HG03354 (cell line): ENCODE results near the gene FBXW12.
"Not testable (repeated sequence)": the region's sequence is repeated elsewhere in the genome, so short reads cannot be mapped to it uniquely, and the experiment has no call there.

ENCODE experiments used
- ATAC-seq: cut with Tn5 transposase; IDR thresholded peaks from one replicate; pipeline ENCODE4 v1.9.1; 2021; ENCODE audit warnings: mild to moderate bottlenecking; ENCODE audit not compliant: unreplicated experiment, poor library complexity, severe bottlenecking

The FBXW12 gene

DNA sequence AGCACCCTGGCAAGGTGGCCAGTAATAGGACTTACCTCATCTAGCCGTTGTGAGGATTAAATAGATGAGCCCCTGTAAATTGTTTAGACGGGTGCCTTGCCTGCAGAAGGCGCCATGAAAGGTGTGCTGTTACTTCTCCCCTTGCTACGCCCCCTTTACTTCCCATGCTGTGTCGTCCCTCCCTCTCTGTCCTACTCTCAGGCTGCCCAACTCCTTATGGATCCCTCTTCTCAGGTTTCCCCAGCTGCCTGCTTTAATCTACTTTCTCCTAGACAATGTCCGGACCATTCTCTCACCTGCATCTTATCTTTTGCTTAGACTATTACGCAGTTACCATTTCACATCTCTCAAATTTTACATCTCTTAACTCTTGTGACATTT, 1.7 kb upstream of the FBXW12 start:
- no peak for ATAC-seq

DNA sequence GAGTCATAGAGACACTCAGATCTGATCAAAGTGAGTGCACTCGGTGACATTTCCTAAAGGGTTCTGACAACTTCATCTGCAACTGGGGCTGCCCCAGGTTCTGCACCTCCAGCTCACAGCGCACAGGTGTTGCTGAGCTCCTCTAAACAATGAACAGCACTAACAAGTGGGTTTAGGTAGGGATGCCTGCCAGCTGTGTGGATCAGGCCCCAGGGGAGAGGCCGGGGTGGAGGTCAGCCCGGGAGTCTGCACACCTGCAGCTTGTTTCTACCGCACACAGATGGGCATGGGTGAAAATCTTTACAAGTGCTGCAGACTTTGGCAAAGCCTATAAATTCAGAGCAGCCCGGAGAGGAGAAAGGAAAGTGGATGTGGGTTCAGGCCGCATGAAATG, 355 bp downstream of the FBXW12 start:
- no peak for ATAC-seq

DNA sequence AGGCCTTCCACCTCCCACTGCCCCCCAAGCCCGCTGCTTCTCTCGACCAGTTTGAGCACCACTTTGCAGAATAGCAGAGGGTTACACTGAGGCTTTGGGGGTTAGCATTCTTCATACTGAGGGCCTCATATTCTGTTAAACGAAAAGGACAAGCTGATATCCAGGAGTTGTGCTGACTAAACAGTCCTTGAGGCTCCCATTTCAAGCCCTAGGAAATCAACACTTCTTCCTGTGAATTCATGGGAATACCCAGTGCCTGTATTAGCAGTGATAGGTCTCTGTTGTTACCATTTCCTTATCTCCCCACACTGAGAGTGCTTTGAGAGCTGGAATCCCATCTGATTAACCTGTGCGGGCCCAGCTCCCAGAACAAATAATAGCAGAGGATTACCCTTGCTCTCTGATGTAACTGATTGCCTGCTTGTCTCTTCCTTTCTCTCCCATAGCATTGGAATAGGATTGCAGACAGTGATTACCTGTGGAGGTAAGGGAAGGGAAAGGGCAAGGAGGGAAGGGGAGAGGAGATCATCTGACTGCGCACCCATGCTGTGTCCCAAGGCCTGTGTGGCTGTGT, 930 bp downstream of the FBXW12 start:
- ATAC-seq = no peak

DNA sequence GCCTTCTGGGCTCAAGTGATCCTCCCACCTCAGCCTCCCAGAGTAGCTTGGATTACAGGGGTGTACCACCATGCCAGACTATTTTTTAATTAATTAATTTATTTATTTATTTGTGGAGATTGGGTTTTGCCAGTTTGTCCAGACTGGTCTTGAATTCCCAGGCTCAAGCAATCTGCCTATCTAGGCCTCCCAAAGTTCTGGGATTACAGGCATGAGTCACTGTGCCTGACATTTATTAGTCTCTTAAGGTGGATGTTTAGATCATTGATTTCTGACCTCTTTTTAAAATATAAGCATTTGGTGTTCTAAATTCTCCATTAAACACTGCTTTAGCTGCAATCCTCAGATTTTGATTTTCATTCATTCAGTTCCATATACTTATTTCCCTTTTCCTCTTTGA, 15.6 kb downstream of the FBXW12 start:
- ATAC-seq = no peak

DNA sequence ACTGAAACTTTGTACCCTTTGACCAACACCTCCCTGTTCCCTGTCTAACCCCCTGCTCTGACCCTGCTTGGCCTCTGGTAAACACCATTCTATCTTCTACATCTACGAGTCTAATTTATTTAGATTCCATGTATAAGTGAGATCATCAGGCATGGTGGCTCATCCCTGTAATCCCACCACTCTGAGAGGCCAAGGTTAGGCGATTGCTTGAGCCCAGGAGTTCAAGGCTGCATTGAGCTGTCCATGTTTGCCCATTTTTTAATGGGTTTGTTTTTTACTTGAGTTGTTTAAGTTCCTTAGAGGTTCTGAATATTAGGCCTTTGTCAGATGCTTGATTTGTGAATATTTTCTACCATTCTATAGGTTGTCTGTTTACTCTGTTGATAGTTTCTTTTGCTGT, 16.9 kb downstream of the FBXW12 start:
- no peak for ATAC-seq

DNA sequence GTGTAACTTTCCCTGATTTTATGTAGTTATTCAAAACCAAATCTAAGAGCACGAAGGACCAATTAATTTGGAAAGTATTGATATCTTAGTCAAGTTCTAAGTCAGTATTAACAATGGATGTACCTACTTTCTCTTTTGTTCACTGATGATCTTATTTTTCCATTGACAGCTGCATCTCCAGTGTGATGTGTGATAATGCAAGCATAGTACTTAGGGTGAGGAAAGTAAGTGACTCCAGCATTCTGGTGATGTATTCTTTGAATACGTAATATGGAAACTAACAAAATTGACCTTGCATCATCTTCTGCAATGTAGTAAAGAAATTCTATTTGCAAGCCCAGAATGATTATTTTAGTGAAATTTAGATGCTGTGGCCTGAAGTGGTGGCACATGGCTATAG, 22.4 kb downstream of the FBXW12 start:
- no peak for ATAC-seq

DNA sequence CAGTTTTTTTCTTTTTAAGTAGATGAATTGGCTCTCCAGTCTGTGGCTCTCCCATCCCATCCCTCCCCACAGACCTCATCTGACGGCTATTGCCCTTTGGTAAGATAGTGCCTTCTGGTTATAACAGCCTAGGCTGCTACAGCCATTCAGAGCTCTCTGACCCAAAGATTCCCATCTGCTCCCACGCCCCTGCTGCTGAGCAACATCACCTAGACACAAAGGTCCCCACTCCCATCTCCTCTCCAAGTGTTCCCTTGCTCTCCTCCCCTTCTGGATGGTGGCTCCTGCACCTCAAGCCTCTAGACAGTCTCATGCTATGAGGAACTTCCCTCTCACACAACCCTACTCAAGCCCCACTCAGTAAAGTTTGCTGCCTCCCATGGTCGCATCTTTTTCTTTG, 23.7 kb downstream of the FBXW12 start:
- no peak for ATAC-seq

DNA sequence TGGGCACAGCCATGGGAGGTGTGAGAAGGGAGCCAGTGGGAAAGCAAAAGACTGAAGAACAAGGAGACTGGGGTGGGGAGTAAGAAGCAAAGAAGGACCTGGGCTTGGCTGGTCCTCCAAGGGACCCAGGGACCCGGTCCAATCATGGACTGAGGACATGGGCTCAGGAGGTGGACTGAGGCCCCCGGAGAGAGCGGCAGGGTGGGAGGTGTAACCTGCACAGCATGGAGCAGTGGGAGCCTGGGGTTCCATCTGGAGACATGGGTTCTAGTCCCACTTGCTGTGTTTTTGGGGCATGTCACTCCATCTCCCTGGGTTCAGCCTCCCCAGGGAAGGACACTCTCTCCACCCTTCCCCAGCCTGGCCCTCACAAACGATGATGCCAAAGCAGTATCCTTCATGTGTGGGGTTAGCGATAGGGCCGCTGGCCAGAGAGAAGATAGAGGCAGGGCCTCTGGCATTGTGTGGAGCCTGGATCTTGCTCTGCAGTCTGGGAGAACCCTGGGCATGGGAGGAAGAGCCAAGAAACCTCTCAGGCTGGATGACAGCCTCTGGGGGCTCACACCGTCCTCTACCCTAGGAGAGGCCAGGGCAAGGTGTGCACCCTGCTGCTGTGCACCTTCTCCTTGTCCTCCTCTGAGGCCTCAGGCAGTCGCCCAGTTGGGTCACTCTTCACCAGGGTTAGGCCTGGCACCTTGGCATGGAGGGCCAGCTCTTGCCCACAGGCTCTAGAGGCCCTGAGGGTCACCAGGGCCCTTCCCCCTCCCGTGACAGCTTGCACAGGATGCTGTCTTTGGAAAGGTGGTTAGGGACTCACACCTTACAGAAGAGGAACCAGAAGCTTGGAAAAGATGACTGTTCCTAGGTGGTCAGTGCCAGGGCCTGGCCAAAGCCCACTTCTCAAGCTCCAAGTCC, 26.0 kb downstream of the FBXW12 start:
- ATAC-seq = no peak

DNA sequence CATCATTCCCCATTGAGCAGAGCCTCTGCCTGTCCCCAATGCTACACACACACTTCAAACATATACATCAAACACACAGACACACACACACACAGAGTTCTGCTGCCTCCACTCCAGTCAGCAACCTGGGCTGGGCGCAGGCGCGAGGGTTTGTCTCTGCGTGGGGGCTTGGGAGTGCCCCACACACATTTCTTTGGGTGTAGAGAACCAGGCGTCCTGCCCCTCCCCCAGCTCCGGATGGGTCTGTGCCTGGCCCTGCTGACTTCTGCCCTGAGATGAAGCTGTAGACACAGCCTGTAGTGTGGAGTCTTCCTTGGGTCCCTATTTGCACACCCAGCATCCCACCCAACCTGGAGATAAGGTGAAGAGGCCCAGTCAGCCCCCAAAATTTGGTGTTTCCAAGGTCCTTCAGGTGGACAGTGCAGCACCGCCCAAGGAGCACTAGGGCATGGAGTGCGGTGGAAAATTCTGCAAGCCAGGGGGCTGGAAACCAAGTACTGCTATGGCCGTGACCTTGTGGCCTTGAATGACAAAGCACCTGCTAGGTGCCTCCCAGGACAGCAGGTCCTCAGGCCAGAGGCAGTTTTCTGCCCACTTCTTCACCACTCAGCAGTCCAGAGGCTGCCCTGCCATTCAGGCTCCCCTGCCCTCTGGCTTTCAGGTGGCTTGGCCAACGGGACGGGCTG, 26.8 kb downstream of the FBXW12 start:
- no peak for ATAC-seq

DNA sequence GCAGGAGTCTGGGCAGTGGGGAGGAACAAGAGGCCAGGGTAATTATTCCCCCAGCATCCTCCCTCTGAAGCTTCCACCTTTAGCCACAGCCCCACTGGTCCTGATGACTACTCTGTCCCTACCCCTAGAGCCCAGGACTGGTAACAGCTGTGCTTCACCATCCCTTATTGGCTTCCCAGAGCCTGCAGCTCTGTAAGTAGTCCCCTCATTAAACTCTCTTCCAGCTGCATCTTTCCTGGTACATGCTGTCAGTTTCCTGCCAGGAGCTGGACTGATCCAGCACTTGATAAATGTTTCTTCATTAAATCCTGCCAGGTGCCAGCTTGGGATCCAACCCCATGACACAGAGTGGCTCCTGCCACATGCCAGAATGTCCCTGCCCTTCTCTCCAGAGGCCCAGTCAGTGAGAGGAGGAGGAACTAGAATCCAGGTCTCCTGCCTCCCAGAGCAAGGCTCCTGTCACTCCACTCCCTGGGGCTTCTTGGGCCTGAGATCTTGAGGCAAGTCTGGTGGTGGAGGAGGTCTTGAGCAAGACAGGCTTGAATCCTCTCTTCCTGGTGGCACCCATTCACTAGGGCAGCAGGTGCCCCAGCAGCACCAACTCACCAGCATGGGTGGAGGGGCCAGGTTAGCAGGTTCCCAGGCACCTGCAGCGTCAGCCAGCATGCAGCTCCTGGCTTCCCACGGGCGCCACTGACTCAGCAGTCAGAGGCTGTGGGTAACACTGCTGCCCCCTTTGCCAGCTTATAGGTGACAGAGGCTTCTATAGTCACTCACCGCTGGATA, 27.6 kb downstream of the FBXW12 start:
- ATAC-seq = no peak

DNA sequence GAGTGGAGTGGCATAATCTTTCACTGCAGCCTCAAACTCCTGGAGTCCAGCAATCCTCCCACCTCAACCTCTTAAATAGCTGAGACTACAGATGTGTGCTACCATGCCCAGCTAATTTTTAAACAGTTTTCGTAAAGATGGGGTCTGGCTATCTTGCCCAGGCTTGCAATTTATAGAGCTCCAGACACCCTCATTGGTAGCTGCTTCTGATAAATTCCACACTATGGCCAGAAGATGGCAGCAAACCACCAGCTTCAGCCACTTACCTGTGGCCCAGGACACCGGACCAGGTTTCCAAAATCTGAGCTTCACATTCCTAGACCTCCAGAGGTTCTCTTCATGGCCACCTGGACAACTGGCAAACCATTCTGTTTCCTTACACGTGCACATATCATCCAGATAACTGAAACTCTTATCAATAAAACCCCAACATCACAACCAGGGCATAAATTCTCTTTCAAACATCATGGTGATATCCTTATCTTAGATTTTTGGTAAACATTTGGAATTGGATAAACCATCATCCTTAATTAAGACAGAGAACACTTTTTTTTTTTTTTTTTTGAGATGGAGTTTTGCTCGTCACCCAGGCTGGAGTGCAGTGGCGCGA, 28.9 kb downstream of the FBXW12 start:
- no peak for ATAC-seq

DNA sequence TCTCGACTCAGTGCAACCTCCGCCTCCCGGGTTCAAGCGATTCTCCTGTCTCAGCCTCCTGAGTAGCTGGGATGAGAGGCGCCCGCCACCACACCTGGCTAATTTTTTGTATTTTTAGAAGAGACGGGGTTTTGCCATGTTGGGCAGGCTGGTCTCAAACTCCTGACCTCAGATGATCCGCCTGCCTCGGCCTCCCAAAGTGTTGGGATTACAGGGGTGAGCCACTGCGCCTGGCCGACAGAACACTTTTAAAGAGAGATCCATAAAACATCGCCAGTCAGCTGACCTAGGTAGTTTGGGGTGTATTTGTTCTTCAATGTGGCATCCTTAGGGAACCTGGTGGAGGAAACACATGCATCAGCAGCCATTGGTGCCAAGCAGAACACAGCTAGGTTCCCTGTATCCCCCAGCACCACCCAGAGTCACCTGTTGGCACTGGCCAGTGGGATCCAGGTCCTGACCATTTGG, 29.4 kb downstream of the FBXW12 start:
- ATAC-seq = not testable (repeated sequence)

DNA sequence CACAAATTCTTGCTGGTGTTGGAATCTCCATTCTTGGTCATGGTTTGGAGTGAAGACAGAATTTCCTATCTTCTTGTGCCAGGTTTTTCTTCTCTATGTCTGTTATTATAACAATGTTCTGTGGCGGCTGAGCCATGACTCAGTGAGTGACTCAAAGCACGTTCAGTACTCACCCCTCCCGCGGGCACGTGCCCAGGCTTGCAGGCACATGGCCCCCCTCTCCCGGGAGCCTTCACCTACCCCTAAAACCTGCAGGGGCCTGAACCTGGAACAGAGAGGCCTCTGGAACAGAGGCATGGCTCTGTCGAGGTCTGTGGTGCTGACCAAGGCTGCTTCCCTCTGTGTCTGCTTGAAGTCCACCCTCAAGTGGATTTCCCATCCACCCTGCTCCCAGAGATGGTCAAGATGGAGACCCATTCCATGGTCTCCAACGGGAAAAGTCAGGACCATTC, 30.3 kb downstream of the FBXW12 start:
- ATAC-seq = no peak

DNA sequence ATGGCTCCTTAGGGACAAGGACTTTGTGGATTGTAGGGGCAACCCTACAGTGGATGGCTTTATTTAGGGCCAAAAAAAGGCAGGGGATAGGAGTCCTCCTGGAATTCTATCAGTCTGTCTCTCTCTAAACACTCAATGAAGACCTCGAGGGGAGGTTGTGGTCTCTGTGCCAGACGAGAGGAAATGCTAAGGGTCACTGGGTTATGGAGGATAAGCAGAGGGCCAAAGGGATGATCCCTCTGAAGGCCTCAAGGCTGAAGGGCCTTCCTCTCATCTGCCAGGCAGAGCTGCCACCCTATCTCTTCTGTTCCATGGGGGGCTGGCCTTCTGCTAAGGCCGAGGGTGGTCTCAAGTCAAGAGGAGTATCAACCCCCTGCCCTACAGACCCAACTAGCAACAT, 30.9 kb downstream of the FBXW12 start:
- no peak for ATAC-seq

DNA sequence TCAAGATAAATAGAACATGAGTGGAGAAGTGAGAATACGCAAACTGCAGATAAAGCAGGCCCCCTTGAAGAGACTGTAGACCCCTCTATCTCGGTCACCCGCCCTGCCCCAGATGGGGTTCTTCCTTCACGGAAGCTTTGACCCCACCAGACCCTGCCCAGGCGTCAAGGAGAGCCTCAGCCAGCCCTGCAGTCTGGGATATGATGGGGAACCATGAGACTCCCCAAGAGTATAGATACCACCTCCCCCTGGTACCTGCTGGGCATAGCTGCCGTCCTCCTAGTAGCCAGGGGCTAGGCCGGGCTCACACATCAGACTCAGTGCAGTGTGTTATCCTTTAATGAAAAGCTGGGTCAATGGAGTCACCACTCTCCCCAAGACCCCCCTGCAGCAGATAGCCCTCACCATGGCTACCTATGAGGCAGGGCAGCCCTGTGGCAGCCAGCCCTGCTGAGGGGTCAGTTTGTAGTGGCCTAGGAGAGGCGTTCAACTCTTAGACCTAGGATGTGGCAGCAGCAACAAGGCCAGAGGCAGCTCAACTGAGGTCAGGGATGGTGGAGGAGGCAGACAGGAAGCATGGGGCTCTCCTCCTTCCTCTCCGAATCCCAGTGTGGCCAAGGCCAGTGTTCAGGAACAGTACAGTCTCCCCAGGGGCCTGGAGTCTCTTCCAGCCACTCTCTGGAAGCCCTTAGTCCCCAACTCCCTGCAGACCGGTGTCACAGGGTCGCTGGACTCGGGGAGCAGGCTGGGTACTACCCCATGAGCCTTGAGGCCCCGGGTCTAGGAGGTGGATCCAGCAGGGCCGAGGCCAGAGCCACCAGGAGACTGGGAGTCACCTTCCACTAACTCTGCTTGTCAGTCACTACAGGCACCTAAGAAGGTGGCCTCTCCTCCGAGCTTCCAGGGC, 31.8 kb downstream of the FBXW12 start:
- no peak for ATAC-seq

DNA sequence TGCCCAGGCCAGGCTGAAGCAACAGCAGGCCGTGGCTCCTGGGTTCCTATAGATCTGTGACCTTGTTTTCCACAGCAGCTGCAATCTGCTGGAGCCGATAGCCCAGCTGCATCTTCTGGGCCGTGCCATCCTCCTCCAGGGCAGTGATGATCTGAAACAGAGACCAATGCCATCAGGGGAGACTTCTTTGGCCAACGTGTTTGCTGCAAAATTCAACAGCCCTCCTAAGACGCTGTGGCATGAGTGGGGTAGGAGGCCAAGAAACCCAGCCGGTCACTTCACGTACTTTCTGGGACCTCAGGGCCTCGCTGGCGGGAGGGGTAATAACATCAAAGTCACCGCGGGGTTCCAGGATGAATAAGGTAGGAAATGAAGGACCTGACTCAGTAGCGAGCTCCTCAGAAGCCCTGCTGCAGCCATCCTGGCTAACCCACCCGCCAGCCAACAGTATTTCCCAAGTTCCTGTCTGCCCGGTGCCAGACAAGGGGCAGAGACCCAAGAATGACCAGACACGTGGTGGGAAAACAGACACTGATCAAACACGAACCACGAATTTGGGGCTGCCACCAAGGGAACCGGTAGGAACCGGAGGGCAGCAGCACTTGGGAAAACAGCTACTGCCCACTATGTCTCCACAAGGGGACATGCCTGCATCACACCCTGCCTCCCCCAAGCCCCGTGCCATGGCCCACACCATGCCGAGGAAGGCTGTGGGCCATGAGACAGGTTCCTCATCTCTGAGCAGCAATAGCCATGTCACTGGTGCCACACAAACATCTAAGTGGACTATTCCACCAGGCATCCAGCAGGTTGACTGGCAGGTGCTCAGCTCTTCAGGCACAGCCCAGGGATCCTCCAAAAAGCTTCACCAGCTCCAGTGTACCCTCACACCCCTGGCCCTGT, 32.7 kb downstream of the FBXW12 start:
- no peak for ATAC-seq

DNA sequence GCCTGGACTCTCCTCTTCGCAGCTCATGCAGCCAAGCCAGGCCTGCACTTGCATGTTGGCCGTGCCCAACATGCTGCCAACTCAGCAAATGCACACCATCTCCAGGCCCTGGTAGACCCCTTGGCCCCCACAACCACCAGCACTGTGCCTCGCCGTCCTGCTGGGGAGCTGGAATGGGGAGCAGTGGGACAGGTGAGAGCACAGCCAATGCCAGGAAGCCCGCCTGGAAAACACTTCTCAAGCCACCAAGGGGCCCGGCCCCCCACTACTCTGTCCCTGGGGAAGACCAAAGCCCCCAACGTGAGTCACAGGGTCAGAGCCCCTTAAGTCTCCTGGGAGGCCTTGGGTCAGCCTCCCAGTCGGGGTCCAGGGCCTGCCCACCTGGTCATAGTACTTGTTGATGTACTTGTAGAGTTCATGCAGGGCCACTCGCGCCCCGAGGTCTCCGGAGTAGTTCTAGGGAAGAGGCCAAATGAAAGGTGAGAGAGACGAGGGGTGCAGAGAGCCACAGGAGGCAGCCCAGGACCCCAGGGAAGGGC, 33.4 kb downstream of the FBXW12 start:
- no peak for ATAC-seq
